ENCODE data around the gene MYL2. TPM values are rescaled to one million over a fixed set of nuclear protein-coding genes. Genes with fewer than 3 reads are reported as not detected.

The MYL2 gene
- polyA plus RNA-seq, 1 experiment = not detected

- H3K4me3 ChIP-seq (ENCODE audit: low read depth, low read length) = no peak overlapping the region
- CTCF ChIA-PET = interaction anchor here (1.1 kb wide), 1 partner anchor 21 kb away, joined by 3 read pairs; no protein-coding TSS in a partner anchor
- POLR2A ChIA-PET = no interaction called here
- no peaks in the 10 kb centered on the region for H3K27me3 ChIP-seq (ENCODE audit: control insufficient read depth, insufficient read depth, low read length)
- no peaks in the 10 kb centered on the region for H3K36me3 ChIP-seq (ENCODE audit: control insufficient read depth, insufficient read depth, low read length)
- TF ChIP-seq, protein P1, sequence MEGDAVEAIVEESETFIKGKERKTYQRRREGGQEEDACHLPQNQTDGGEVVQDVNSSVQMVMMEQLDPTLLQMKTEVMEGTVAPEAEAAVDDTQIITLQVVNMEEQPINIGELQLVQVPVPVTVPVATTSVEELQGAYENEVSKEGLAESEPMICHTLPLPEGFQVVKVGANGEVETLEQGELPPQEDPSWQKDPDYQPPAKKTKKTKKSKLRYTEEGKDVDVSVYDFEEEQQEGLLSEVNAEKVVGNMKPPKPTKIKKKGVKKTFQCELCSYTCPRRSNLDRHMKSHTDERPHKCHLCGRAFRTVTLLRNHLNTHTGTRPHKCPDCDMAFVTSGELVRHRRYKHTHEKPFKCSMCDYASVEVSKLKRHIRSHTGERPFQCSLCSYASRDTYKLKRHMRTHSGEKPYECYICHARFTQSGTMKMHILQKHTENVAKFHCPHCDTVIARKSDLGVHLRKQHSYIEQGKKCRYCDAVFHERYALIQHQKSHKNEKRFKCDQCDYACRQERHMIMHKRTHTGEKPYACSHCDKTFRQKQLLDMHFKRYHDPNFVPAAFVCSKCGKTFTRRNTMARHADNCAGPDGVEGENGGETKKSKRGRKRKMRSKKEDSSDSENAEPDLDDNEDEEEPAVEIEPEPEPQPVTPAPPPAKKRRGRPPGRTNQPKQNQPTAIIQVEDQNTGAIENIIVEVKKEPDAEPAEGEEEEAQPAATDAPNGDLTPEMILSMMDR (IDR thresholded peaks at IDR 0.05; ENCODE audit: insufficient read depth, low read depth, low read length) = no peak
- DNase-seq (ENCODE audit: low read depth) = no peak
Observed at GRCh38 chr12:110908377-110909152, 11.8 kb downstream of the MYL2 start.

GRCh38 chr12:110907583-110907982, 12.8 kb downstream of the MYL2 start:
- TF ChIP-seq, protein P1 (IDR thresholded peaks at IDR 0.05; ENCODE audit: insufficient read depth, low read depth, low read length) = no peak
- POLR2A ChIA-PET = no interaction called here
- H3K4me3 ChIP-seq (ENCODE audit: low read depth, low read length) = no peak overlapping the region
- H3K27me3 ChIP-seq (ENCODE audit: control insufficient read depth, insufficient read depth, low read length) = no peaks in the 10 kb centered on the region
- CTCF ChIA-PET = no interaction called here
- H3K36me3 ChIP-seq (ENCODE audit: control insufficient read depth, insufficient read depth, low read length) = no peaks in the 10 kb centered on the region
- no peak for DNase-seq (ENCODE audit: low read depth)

DNA sequence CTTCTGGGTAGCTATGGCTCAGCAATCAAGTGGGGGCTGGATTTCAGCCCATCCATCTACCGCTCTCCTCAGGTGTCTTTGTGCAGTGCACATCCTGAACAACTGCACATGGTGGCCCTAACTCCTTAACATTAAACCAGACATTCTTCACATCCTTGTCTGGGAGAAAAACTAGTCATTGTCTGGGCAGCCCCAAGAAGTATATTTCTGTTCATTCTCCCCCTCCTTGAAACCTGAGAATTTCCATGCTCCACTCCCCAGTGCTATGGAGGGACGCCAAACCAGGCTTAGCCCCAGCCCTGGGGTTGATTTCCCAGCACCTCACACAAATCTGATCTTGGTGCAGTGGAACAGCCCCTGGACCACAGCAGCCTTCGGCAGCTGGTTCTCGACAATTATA, 13.4 kb downstream of the MYL2 start:
- ChIA-PET CTCF (no interaction called here), POLR2A (no interaction called here)
- no peaks in the 10 kb centered on the region for H3K27me3 ChIP-seq (ENCODE audit: control insufficient read depth, insufficient read depth, low read length)
- DNase-seq (ENCODE audit: low read depth) = no peak
- TF ChIP-seq, protein P1 (IDR thresholded peaks at IDR 0.05; ENCODE audit: insufficient read depth, low read depth, low read length) = no peak
- H3K4me3 ChIP-seq (ENCODE audit: low read depth, low read length) = no peak overlapping the region
- H3K36me3 ChIP-seq (ENCODE audit: control insufficient read depth, insufficient read depth, low read length) = no peaks in the 10 kb centered on the region

DNA sequence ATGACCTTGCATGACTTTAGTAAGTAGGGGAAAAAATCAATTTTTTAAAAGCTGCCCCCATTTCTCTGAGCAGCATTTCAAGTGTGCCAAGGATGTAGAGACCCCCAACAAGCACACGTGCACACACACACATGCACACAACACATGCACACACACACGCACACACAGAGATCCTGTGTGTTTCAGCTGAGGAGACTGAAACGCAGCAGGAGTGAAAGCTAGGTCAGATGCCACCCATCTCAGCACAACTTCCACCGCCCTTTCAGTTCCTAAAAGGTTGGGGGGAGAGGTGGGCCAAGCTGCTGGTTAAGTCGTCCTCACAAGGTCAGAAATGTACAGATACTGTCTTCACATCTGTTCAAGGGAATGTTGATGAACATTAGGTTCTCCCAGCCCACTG, 13.9 kb downstream of the MYL2 start:
- no peaks in the 10 kb centered on the region for H3K36me3 ChIP-seq (ENCODE audit: control insufficient read depth, insufficient read depth, low read length)
- DNase-seq (ENCODE audit: low read depth) = no peak
- TF ChIP-seq, protein P1 (IDR thresholded peaks at IDR 0.05; ENCODE audit: insufficient read depth, low read depth, low read length) = no peak
- no peaks in the 10 kb centered on the region for H3K27me3 ChIP-seq (ENCODE audit: control insufficient read depth, insufficient read depth, low read length)
- no peak overlapping the region for H3K4me3 ChIP-seq (ENCODE audit: low read depth, low read length)
- POLR2A ChIA-PET = no interaction called here
- CTCF ChIA-PET = no interaction called here

- Histone ChIP-seq H3K27me3 (ENCODE audit: control insufficient read depth, insufficient read depth, low read length) (no peaks in the 10 kb centered on the region), H3K4me3 (ENCODE audit: low read depth, low read length) (no peak overlapping the region), H3K36me3 (ENCODE audit: control insufficient read depth, insufficient read depth, low read length) (no peaks in the 10 kb centered on the region)
- POLR2A ChIA-PET = no interaction called here
- TF ChIP-seq, protein P1 (IDR thresholded peaks at IDR 0.05; ENCODE audit: insufficient read depth, low read depth, low read length) = no peak
- DNase-seq (ENCODE audit: low read depth) = no peak
- CTCF ChIA-PET = no interaction called here
Observed at GRCh38 chr12:110906083-110906482, 14.3 kb downstream of the MYL2 start.
